Hematopoietic multipotent progenitor cell treated with erythropoietin and hydrocortisone succinate and interleukin-3 and kit ligand, for 6 days (in vitro differentiated cells): ENCODE measurements around the gene MTMR12.
A peak's percentile ranks its signal among the peaks of the same experiment; 100 is the strongest.

Experiments
- DNase-seq: peaks from one replicate; pipeline ENCODE4 v3.0.0-alpha.2; 2015

Gene MTMR12

GRCh38 chr5:32274548-32275395 is 38.0 kb downstream of the MTMR12 start:
- no peak for DNase-seq

DNA sequence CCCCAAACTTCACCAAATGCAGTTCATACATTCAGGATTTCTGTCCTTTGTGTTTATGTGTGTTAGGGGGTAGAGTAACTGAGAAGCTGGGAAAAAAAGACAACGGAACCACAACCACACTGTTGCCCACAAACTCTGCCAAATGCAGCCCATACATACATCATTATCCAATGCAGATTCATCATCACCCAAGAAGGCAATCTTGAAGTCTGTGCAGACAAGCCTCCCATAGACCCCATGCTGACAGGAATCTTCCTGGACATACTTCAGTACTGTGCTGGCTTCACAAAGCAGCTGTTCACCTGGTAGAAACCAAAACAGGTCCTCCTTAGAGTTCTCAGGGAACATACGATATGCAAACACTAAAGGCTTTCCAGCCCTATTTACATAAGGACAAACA is 38.9 kb downstream of the MTMR12 start:
- DNase-seq, result no peak

DNA sequence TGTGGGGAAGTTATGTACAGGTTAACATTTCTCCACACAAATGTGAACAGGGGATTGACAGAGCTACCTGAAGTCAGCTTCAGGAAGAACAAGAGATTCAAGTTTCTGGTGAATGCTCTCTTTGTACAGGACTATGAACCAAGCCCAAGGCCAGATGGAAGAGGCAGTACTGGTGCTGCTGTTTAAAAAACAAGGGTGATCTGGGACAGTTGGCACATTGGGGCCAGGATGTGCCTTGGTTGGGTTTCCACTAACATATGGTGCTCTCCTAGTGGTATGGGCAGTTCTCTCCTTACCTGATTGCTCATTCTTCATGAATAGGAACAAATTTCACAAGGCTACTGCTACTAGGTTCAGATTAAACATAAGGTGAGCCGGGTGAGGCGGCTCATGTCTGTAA is 40.0 kb downstream of the MTMR12 start:
- DNase-seq, result no peak

DNA sequence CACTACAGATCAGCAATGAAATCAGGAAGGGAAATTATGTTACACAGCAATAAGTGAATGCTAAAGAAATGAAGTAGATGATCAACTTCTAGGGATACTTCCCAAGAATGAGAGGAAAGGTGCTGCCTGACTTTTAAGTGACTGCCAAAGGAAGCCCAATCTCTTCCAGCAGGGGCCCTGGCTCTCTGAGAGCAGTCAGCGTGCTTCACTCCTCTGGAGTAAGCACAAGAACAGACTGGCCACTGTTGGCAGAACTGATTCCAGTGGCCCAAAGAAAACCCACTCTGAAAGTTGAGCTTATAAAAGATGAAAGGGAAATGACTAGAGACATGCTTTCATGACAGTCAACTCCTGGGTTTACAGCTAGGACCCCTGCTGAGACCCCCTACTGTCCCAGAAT is 41.8 kb downstream of the MTMR12 start:
- DNase-seq, result no peak

GRCh38 chr5:32270178-32270577 is 42.6 kb downstream of the MTMR12 start:
- DNase-seq, result no peak

DNA sequence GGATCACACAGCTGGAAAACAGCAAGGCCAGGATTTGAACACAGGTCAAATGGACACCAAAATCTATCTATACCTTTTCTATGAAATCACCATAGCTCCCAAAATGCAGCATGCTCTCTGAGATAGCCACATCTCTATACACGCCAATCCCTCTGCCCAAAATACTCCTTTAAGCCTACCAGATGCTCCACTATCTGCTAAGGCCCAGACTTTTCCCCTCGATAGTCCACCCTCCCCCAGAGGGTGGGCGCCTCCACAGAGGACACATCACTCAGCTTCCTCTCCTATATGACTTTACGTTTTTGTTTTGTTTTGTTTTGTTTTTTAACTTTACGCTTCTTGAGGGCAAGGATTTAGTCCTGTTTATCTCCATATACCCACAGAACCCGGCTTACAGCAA is 46.8 kb downstream of the MTMR12 start:
- peak; percentile 46 for DNase-seq

- DNase-seq, result no peak
Observed at GRCh38 chr5:32264957-32265572, 47.7 kb downstream of the MTMR12 start.

- no peak for DNase-seq
Observed at GRCh38 chr5:32263684-32264083, 49.1 kb downstream of the MTMR12 start.

GRCh38 chr5:32261198-32261597 is 51.5 kb downstream of the MTMR12 start:
- DNase-seq, result no peak

GRCh38 chr5:32259033-32259432 is 53.7 kb downstream of the MTMR12 start:
- DNase-seq, result no peak

DNA sequence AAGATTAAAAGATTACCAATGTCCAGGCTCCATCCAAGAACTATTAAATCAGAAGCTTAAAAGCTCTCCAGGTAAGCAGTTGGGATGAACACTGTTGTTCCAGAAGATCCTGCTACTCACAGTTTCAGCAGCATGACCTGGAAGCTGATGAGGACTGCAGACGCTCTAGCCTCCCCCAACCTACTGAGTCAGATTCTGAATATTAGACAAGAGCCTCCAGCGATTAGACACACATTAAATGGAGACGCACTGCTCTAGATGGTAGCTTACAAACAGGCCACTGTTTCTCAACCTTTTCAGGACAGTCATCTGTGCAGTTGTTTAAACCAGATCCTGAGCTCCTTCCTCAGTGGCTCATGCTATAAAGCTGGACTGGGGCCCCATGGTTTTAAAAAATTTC is 54.3 kb downstream of the MTMR12 start:
- DNase-seq, result no peak

GRCh38 chr5:32255540-32255900 is 57.2 kb downstream of the MTMR12 start:
- no peak for DNase-seq

DNA sequence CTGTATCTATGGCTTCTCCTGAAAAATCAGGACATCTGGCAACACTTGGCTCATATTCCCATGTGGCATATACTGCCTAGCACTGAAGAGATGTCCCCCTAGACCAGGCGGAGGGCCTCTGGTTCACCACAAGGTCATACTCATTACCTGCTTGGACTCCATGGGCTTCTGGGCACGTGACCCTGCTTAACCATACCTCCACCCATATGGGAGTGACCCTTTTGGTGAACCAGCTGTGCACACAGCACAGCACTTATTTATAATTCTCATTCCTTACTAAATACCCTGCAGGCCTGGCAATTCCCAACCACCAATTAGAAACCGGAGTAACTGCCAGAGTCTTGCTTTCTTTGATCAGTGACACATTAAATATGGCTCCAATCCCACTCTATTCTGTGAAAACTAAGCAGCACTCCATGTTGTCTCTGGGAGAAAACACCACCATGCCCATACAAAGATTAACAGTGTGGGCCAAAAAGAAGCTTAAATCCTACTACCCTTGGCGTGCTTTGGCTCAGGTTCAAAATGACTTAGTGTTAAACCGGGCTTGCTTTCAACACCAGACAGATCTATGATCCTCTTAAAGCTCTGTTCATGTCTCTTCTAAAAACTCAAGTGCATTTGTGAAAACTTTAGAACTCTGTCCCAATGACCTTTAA is 57.7 kb downstream of the MTMR12 start:
- DNase-seq, result no peak

DNA sequence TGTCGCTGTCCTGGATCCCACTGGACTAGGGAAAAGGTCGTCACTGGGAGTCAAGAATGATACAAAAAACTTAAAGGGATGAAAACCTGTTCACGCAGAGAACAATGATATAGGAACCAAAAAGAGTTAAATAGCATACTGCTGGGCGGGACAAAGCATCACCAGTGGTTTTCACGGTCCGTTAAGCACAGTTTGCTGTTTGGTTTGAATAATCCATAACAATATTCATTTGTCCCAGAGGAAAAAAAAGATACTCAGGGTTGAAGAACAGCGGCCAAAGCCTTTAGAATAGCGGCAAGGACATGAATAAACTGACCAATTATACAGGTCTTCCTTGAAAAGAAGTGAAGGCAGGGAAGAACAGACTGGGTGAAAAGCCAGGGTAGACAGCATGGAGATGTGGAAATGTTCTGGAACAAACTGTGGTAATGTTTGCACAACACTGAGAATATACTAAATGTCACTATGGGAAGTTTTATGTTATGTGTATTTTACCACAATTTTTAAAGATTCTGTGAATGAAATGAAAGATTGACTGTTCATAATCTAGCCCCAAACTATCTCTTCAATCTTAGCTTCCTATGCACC is 60.8 kb downstream of the MTMR12 start:
- DNase-seq, result no peak

GRCh38 chr5:32249668-32250067 is 63.1 kb downstream of the MTMR12 start:
- no peak for DNase-seq

GRCh38 chr5:32245742-32246141 is 67.0 kb downstream of the MTMR12 start:
- no peak for DNase-seq

GRCh38 chr5:32244017-32244416 is 68.7 kb downstream of the MTMR12 start:
- DNase-seq, result no peak

DNA sequence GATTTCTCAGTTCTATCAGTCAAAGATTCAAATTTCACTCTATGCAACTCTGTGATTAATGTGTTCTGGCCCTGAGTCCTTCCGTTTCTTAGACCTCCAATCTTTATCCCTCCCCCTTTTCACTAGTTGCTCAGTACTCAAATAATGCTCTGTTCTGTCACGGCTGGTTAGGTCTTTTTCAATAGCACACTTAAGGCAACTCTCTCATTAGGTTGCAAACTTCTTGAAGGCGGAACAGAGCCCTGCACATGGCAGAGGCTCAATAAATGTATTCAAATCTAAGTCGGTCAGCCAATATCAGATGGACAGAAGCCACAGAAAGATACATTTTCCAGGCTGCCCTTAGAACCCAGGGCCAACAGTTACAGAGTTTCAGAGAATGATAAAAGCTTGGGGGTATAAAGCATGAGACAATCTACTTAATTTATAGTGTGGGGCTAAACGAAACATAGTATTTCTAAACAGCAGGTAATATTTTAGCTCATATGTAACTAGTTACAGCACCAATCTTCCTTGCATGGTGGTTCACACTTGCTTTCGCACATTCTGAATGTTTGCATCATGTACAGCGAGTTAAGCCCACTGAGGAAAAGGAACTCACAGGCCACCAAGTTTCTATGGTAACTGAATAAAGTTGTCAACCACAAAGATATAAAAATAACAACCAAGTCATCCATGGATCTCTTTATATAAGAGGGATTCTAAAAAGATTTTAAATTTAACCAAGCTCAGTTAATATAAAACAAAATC is 71.5 kb downstream of the MTMR12 start:
- no peak for DNase-seq

DNA sequence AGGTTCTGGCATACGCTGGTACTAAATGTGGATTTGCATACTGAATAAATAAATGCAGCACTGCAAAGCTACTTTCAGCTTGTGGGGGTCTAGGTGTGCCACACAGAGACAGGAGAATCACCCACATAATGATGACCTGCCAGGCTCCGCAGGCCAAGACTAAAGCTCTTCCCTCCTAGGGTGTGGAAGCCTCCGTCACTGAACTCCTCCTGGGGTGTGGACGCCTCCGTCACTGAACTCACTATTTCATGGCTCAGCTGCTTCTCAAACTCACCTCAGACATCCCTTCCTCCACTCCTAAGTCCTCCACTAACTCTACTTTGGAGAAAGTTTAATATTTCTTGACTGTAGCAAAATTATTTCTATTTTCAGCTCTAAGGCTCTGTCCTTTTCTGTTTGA is 73.4 kb downstream of the MTMR12 start:
- DNase-seq, result no peak

DNA sequence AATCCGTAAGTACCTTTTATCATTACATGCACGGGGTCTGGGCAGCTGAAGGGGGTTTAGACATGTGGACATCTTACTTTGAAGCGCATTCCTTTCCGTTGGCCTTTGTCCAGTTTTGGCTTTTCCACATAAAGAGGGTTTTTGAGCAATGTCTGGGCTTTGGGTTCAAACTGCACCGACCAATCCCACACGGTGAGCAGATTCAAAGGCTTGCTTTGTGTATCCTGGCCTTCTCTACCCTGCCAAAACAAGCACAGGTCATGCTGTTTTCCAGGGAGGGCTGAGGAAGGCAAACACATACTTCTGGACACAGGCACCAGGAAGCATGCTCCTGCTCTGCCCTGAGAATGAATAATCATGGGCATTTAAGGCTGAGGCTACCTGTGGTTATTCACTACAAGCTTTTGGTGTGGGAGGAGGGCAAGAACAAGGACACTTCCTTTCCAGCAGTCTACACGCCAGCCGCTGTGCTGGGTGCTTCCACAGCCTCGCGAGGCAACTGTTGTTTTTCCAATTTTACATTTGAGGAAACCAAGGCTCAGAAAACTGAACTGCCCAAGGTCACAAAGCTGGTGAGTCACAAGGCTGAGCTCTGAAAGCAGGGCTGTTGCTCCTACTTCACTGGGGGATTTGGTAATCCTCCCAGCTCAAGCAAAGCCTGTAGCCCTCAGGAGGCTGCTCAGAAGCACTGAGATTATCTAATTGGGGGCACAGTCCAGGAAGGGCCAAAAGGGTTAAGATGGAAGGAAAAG is 78.9 kb downstream of the MTMR12 start:
- no peak for DNase-seq

DNA sequence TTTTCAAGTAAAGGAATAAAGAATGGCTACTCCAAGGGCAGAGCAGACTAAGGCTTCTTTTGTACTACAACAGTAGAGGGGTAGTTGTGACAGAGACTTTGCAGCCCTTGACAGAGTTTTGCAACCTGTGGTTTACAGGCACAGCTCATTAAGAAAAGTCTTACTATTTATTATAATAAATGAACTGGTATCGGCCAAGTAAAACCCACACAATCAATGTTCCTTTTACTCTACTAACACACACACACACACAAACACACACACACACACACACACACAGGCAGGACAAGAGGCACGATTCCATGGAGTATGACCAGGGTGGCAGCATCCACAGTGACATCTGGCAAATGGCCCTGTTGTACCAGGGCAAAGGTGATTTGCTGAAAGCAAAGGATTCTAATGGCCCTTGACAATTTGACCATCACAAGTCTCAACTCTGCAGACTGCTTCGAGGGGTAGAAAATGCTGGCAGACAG is 79.5 kb downstream of the MTMR12 start:
- peak; percentile 45 for DNase-seq
